Inferior parietal cortex (tissue), 1 donor: ENCODE measurements around the gene CPLX1.
"Not testable (repeated sequence)": the region's sequence is repeated elsewhere in the genome, so short reads cannot be mapped to it uniquely, and the experiment has no call there.

Experiments used
- DNase-seq: peaks from one replicate; pipeline ENCODE4 v3.0.0-alpha.2; 2016; ENCODE audit errors: extremely low spot score

CPLX1 gene

GRCh38 chr4:820230-821172 is 5.4 kb downstream of the CPLX1 start:
- DNase-seq = no peak

- DNase-seq = no peak
Measured at GRCh38 chr4:819401-820229, 6.3 kb downstream of the CPLX1 start.

GRCh38 chr4:818106-818921 is 7.6 kb downstream of the CPLX1 start:
- DNase-seq = no peak

- DNase-seq = no peak
Measured at GRCh38 chr4:815464-816146, 10.3 kb downstream of the CPLX1 start.

- no peak for DNase-seq
Measured at GRCh38 chr4:814312-814850, 11.5 kb downstream of the CPLX1 start.

- DNase-seq = no peak
Measured at GRCh38 chr4:813900-814299, 12.0 kb downstream of the CPLX1 start.

- peak; percentile 53 for DNase-seq
Measured at GRCh38 chr4:808860-809570, 16.9 kb downstream of the CPLX1 start.

- no peak for DNase-seq
Measured at GRCh38 chr4:807792-808191, 18.1 kb downstream of the CPLX1 start.

GRCh38 chr4:806979-807378 is 18.9 kb downstream of the CPLX1 start:
- DNase-seq = not testable (repeated sequence)

GRCh38 chr4:804804-805203 is 21.1 kb downstream of the CPLX1 start:
- no peak for DNase-seq

- no peak for DNase-seq
Measured at GRCh38 chr4:803884-804283, 22.0 kb downstream of the CPLX1 start.

- DNase-seq = no peak
Measured at GRCh38 chr4:801436-802124, 24.3 kb downstream of the CPLX1 start.

GRCh38 chr4:797066-797465 is 28.9 kb downstream of the CPLX1 start:
- DNase-seq = no peak

- DNase-seq = no peak
Measured at GRCh38 chr4:796206-796605, 29.7 kb downstream of the CPLX1 start.

GRCh38 chr4:795726-796119 is 30.2 kb downstream of the CPLX1 start:
- no peak for DNase-seq

- no peak for DNase-seq
Measured at GRCh38 chr4:794900-795725, 30.8 kb downstream of the CPLX1 start.

- DNase-seq = no peak
Measured at GRCh38 chr4:793941-794621, 31.8 kb downstream of the CPLX1 start.
